ENCODE results near the gene VENTX.

GRCh38 chr10:133198206-133198605 is 39.4 kb upstream of the VENTX start:
- TF ChIP-seq, protein P1, sequence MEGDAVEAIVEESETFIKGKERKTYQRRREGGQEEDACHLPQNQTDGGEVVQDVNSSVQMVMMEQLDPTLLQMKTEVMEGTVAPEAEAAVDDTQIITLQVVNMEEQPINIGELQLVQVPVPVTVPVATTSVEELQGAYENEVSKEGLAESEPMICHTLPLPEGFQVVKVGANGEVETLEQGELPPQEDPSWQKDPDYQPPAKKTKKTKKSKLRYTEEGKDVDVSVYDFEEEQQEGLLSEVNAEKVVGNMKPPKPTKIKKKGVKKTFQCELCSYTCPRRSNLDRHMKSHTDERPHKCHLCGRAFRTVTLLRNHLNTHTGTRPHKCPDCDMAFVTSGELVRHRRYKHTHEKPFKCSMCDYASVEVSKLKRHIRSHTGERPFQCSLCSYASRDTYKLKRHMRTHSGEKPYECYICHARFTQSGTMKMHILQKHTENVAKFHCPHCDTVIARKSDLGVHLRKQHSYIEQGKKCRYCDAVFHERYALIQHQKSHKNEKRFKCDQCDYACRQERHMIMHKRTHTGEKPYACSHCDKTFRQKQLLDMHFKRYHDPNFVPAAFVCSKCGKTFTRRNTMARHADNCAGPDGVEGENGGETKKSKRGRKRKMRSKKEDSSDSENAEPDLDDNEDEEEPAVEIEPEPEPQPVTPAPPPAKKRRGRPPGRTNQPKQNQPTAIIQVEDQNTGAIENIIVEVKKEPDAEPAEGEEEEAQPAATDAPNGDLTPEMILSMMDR (optimal IDR thresholded peaks at IDR 0.05 in 1 of 3, IDR thresholded peaks at IDR 0.05 in 1 of 3, conservative IDR thresholded peaks at IDR 0.05 in 1 of 3; ENCODE audit: extremely low read depth in 1 of 3, insufficient read depth in 2 of 3, low read length in 3 of 3) = no peak
- no peak for TF ChIP-seq EZH2 (IDR thresholded peaks at IDR 0.05; ENCODE audit: low read length)
